HepG2 (cell line): ENCODE results near the gene LCK. TPM values are rescaled to one million over a fixed set of nuclear protein-coding genes. Genes with fewer than 3 reads are reported as not detected.

Experiments used
- ADNP ChIP-seq: sonication (generic); formaldehyde crosslinking; IDR thresholded peaks from 2 replicates; pipeline ENCODE4 v1.4.0; 2020; ENCODE audit warnings: missing genetic modification reagents
- AKNA ChIP-seq: sonication (generic); formaldehyde crosslinking; IDR thresholded peaks from 2 replicates; pipeline ENCODE4 v1.4.0; 2020; ENCODE audit warnings: missing genetic modification reagents, borderline replicate concordance
- ATF1 ChIP-seq: IDR thresholded peaks from 2 replicates; pipeline ENCODE4 v1.6.1; 2016; ENCODE audit warnings: mild to moderate bottlenecking, control low read depth
- DNMT3B ChIP-seq: conservative IDR thresholded peaks from 2 replicates; pipeline ENCODE4 v1.6.1; 2016; ENCODE audit warnings: missing biosample characterization, control low read depth
- DRAP1 ChIP-seq: IDR thresholded peaks from 2 replicates; pipeline ENCODE4 v1.6.1; 2016; ENCODE audit warnings: missing genetic modification reagents, missing compliant biosample characterization
- HHEX ChIP-seq: IDR thresholded peaks from 2 replicates; pipeline ENCODE4 v1.6.1; 2016; ENCODE audit warnings: control low read depth
- ISL2 ChIP-seq: sonication (generic); formaldehyde crosslinking; IDR thresholded peaks from 2 replicates; pipeline ENCODE4 v1.5.0; 2020; ENCODE audit warnings: missing genetic modification reagents
- KDM5A ChIP-seq: fragments of 200-600 bp; sonication (generic); IDR thresholded peaks from 2 replicates; pipeline ENCODE4 v1.7.0; 2018; ENCODE audit warnings: antibody characterized with exemption, mild to moderate bottlenecking, low read length, borderline replicate concordance
- PAXIP1 ChIP-seq: sonication (generic); formaldehyde crosslinking; conservative IDR thresholded peaks from 2 replicates; pipeline ENCODE4 v1.4.0; 2020; ENCODE audit warnings: mild to moderate bottlenecking, missing genetic modification reagents, moderate library complexity
- TCF12 ChIP-seq, 2 experiments: fragments of 450-650 bp in 1 of 2; sonication (generic) in 1 of 2; formaldehyde crosslinking in 1 of 2; IDR thresholded peaks; 2 replicates each; pipeline versions ENCODE4 v1.6.1 to v1.8.0; 2017 to 2022; ENCODE audit warnings: antibody characterized with exemption in 1 of 2, mild to moderate bottlenecking in 1 of 2, missing genetic modification reagents in 1 of 2, moderate library complexity in 1 of 2
- ZBTB37 ChIP-seq: sonication (generic); formaldehyde crosslinking; IDR thresholded peaks from 2 replicates; pipeline ENCODE4 v1.4.0; 2020; ENCODE audit warnings: mild to moderate bottlenecking, missing genetic modification reagents
- ZBTB7B ChIP-seq: sonication (generic); formaldehyde crosslinking; IDR thresholded peaks from 2 replicates; pipeline ENCODE4 v1.4.0; 2020; ENCODE audit warnings: missing genetic modification reagents
- ZNF235 ChIP-seq: sonication (generic); formaldehyde crosslinking; IDR thresholded peaks from 2 replicates; pipeline ENCODE4 v1.8.1; 2023; ENCODE audit warnings: mild to moderate bottlenecking, missing genetic modification reagents, borderline replicate concordance
- ZNF484 ChIP-seq: sonication (generic); formaldehyde crosslinking; IDR thresholded peaks from 2 replicates; pipeline ENCODE4 v1.5.1; 2020; ENCODE audit warnings: mild to moderate bottlenecking, low read depth, missing genetic modification reagents, borderline replicate concordance
- ZNF549 ChIP-seq: sonication (generic); formaldehyde crosslinking; IDR thresholded peaks from 2 replicates; pipeline ENCODE4 v1.5.0; 2020; ENCODE audit warnings: missing genetic modification reagents
- ZNF569 ChIP-seq: sonication (generic); formaldehyde crosslinking; IDR thresholded peaks from 2 replicates; pipeline ENCODE4 v1.5.0; 2020; ENCODE audit warnings: mild to moderate bottlenecking, missing genetic modification reagents, moderate library complexity, borderline replicate concordance
- ZNF670 ChIP-seq: sonication (generic); formaldehyde crosslinking; IDR thresholded peaks from 2 replicates; pipeline ENCODE4 v1.8.0; 2022; ENCODE audit warnings: mild to moderate bottlenecking, missing genetic modification reagents, borderline replicate concordance
- ZNF678 ChIP-seq: sonication (generic); formaldehyde crosslinking; IDR thresholded peaks from 2 replicates; pipeline ENCODE4 v1.4.0; 2020; ENCODE audit warnings: mild to moderate bottlenecking, missing genetic modification reagents
- ZZZ3 ChIP-seq: sonication (generic); formaldehyde crosslinking; IDR thresholded peaks from 2 replicates; pipeline ENCODE4 v1.4.0; 2020; ENCODE audit warnings: missing genetic modification reagents, mild to moderate bottlenecking, borderline replicate concordance
- polyA plus RNA-seq, 8 experiments: library from polyadenylated mRNA; depleted of rRNA in 3 of 8; stranded (reverse) in 7 of 8; unstranded in 1 of 8; fragments of >200 nt; fragmentation: Illumina TruSeq in 4 of 8; extraction: Trizol in 4 of 8; gene quantifications; 2 replicates each; pipeline versions ENCODE4 v1.2.1 to v1.2.3, GENCODE V29; 2011 to 2016; ENCODE audit warnings: low read depth in 4 of 8, missing spikeins in 1 of 8, mixed read lengths in 1 of 8; ENCODE audit not compliant: insufficient read depth in 1 of 8
- total RNA-seq, 5 experiments: library from RNA; depleted of rRNA; stranded (reverse); fragments of >200 nt; fragmentation: Illumina TruSeq; extraction: Trizol; gene quantifications; 2 replicates each; pipeline ENCODE4 v1.2.3, GENCODE V29; 2016; ENCODE audit warnings: low read depth in 1 of 5

Gene LCK
- total and polyA plus RNA-seq, 2 of the 13 experiments (the other 11 are each of a cell fraction or from before 2014, with no cell fraction given) = 0.93 to 1.8 TPM

- no peak; the same call in 1 of the 2 replicates for TF ChIP-seq DRAP1 (CRISPR knock-in tag)
- no peak for TF ChIP-seq ZNF484
- peak; percentile 99 for TF ChIP-seq PAXIP1 (CRISPR knock-in tag)
- TF ChIP-seq ZNF235 (CRISPR knock-in tag) = no peak
- 0 out of 2 replicates have a peak, but pooled peaks have one; percentile 40 for TF ChIP-seq ZNF569 (CRISPR knock-in tag)
- TF ChIP-seq ZNF678 = no peak
- no peak for TF ChIP-seq ZBTB37 (CRISPR knock-in tag)
- no peak for TF ChIP-seq ADNP (CRISPR knock-in tag)
- TF ChIP-seq KDM5A = peak; percentile 23; the same call in 1 of the 2 replicates
- no peak for TF ChIP-seq ZZZ3
- no peak for TF ChIP-seq TCF12 (IDR thresholded peaks at IDR 0.05)
- TF ChIP-seq TCF12 (CRISPR knock-in tag; IDR thresholded peaks at IDR 0.05) = no peak
- TF ChIP-seq DNMT3B = no peak
- TF ChIP-seq ZNF670 (CRISPR knock-in tag) = 0 out of 2 replicates have a peak, but pooled peaks have one; percentile 69
- peak; percentile 77 for TF ChIP-seq ATF1
- peak; percentile 76; the same call in 1 of the 2 replicates for TF ChIP-seq ISL2 (CRISPR knock-in tag)
- TF ChIP-seq HHEX (CRISPR knock-in tag) = 0 out of 2 replicates have a peak, but pooled peaks have one; percentile 40
- TF ChIP-seq ZNF549 (CRISPR knock-in tag) = no peak
- no peak for TF ChIP-seq AKNA (CRISPR knock-in tag)
- TF ChIP-seq ZBTB7B (CRISPR knock-in tag) = peak; percentile 82
Measured at GRCh38 chr1:32249831-32250525, 1.1 kb upstream of the LCK start (continued).
